ENCODE results near the gene SNX7.

Gene SNX7

DNA sequence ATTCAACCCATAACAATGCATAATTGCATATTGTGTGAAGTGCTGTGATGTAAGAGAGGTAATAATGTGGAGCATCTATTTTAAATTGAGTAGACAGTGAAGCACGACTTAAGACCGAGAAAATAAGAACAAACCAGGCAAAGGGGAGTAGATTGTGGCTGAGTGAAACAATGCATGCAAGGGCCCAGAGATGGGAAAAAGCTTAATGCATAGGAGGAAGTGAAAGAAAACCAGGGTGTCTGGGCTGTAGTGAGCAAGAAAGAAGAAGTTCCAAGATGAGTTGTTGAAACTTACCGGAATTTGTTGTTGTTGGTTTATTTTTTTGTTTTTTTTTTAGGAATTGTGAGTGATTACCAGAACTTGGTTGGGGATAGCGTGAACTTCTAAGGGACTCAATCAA lies 104.7 kb downstream of the SNX7 start:
- in situ Hi-C loops (cut with MboI; ENCODE audit: low sequenced_read_pairs, unreplicated experiment): no loop called here
- TF ChIP-seq CTCF (IDR thresholded peaks at IDR 0.05; ENCODE audit: borderline replicate concordance, control extremely low read depth, extremely low read depth, insufficient read depth, missing control alignments): no peak
- DNase-seq (ENCODE audit: low spot score): no peak

- no peak for DNase-seq (ENCODE audit: low spot score)
- in situ Hi-C loops (cut with MboI; ENCODE audit: low sequenced_read_pairs, unreplicated experiment): no loop called here
- TF ChIP-seq CTCF (IDR thresholded peaks at IDR 0.05; ENCODE audit: borderline replicate concordance, control extremely low read depth, extremely low read depth, insufficient read depth, missing control alignments): no peak
Measured at GRCh38 chr1:98769162-98769561, 107.6 kb downstream of the SNX7 start.

- no peak for TF ChIP-seq CTCF (IDR thresholded peaks at IDR 0.05; ENCODE audit: borderline replicate concordance, control extremely low read depth, extremely low read depth, insufficient read depth, missing control alignments)
- in situ Hi-C loops (cut with MboI; ENCODE audit: low sequenced_read_pairs, unreplicated experiment): no loop called here
- DNase-seq (ENCODE audit: low spot score): no peak
Measured at GRCh38 chr1:98781906-98782305, 120.4 kb downstream of the SNX7 start.

GRCh38 chr1:98783821-98784220 lies 122.3 kb downstream of the SNX7 start:
- in situ Hi-C loops (cut with MboI; ENCODE audit: low sequenced_read_pairs, unreplicated experiment): no loop called here
- no peak for TF ChIP-seq CTCF (IDR thresholded peaks at IDR 0.05; ENCODE audit: borderline replicate concordance, control extremely low read depth, extremely low read depth, insufficient read depth, missing control alignments)
- no peak for DNase-seq (ENCODE audit: low spot score)

DNA sequence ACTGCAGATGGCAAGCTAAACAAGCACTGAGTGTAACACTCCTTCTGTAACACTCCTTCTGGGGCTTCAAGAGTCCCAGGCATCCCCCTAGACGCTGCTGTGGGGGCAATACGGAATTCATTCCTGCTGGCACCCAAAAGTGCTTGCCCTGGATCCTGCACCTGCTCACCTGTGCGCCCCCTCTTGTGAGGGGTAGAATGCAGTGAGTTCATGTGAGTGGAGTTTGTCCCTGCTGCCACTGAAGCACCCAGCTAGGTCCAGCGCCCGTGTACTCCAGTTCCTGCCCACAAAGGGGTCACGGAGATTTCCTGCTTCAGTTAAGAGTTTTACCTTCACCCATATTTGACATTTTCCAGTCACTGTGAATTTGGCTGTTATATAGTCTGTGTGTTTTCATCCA lies 130.0 kb downstream of the SNX7 start:
- TF ChIP-seq CTCF (IDR thresholded peaks at IDR 0.05; ENCODE audit: borderline replicate concordance, control extremely low read depth, extremely low read depth, insufficient read depth, missing control alignments): no peak
- in situ Hi-C loops (cut with MboI; ENCODE audit: low sequenced_read_pairs, unreplicated experiment): no loop called here
- DNase-seq (ENCODE audit: low spot score): no peak

GRCh38 chr1:98792123-98792522 lies 130.6 kb downstream of the SNX7 start:
- no peak for TF ChIP-seq CTCF (IDR thresholded peaks at IDR 0.05; ENCODE audit: borderline replicate concordance, control extremely low read depth, extremely low read depth, insufficient read depth, missing control alignments)
- in situ Hi-C loops (cut with MboI; ENCODE audit: low sequenced_read_pairs, unreplicated experiment): no loop called here
- no peak for DNase-seq (ENCODE audit: low spot score)

GRCh38 chr1:98793136-98793535 lies 131.6 kb downstream of the SNX7 start:
- in situ Hi-C loops (cut with MboI; ENCODE audit: low sequenced_read_pairs, unreplicated experiment): no loop called here
- no peak for TF ChIP-seq CTCF (IDR thresholded peaks at IDR 0.05; ENCODE audit: borderline replicate concordance, control extremely low read depth, extremely low read depth, insufficient read depth, missing control alignments)
- DNase-seq (ENCODE audit: low spot score): no peak
